Liver (tissue), 9 donors: ENCODE results near the gene IRAK3. TPM values are rescaled to one million over a fixed set of nuclear protein-coding genes. Genes with fewer than 3 reads are reported as not detected.

Experiments
- DNase-seq: peaks from one replicate; pipeline ENCODE4 v3.0.0-alpha.2; 2017; ENCODE audit warnings: low spot score
- H3K27ac ChIP-seq, 2 donors: one replicate each; pipeline ENCODE4 v1.7.0; 2013; ENCODE audit warnings: inconsistent platforms in 2 of 2, low read length in 2 of 2, control low read depth in 1 of 2, low read depth in 1 of 2, mild to moderate bottlenecking in 1 of 2
- H3K27me3 ChIP-seq, 4 donors: one replicate each; pipeline versions ENCODE4 v1.6.1 to v1.7.0; 2013; ENCODE audit warnings: low read length in 3 of 4, inconsistent platforms in 1 of 4, mild to moderate bottlenecking in 1 of 4, moderate library complexity in 1 of 4; ENCODE audit not compliant: control insufficient read depth in 4 of 4, insufficient read depth in 4 of 4
- H3K36me3 ChIP-seq, 4 donors: one replicate each; pipeline versions ENCODE4 v1.6.1 to v1.7.0; 2013; ENCODE audit warnings: low read length in 3 of 4, mild to moderate bottlenecking in 3 of 4, low read depth in 1 of 4, moderate library complexity in 1 of 4; ENCODE audit not compliant: control insufficient read depth in 4 of 4, insufficient read depth in 3 of 4
- H3K4me1 ChIP-seq, 4 donors: one replicate each; pipeline versions ENCODE4 v1.6.1 to v1.7.0; 2013; ENCODE audit warnings: low read length in 3 of 4, mild to moderate bottlenecking in 3 of 4, moderate library complexity in 1 of 4; ENCODE audit not compliant: control insufficient read depth in 4 of 4, insufficient read depth in 4 of 4
- H3K4me3 ChIP-seq, 3 donors: one replicate each; pipeline versions ENCODE4 v1.6.1 to v1.7.0; 2013; ENCODE audit warnings: low read length in 3 of 3, control low read depth in 1 of 3, low read depth in 1 of 3, mild to moderate bottlenecking in 1 of 3
- H3K9ac ChIP-seq, 2 donors: one replicate each; pipeline ENCODE4 v1.7.0; 2013; ENCODE audit warnings: low read length in 2 of 2, mild to moderate bottlenecking in 2 of 2, moderate library complexity in 2 of 2, control low read depth in 1 of 2, low read depth in 1 of 2
- H3K9me3 ChIP-seq, 4 donors: one replicate each; pipeline versions ENCODE4 v1.6.1 to v1.7.0; 2013; ENCODE audit warnings: low read length in 3 of 4; ENCODE audit not compliant: control insufficient read depth in 4 of 4
- ATF3 ChIP-seq: IDR thresholded peaks from 2 replicates; pipeline ENCODE4 v1.6.1; 2016; ENCODE audit warnings: antibody characterized with exemption
- EGR1 ChIP-seq, 2 donors: IDR thresholded peaks; 2 replicates each; pipeline ENCODE4 v1.6.1; 2016 to 2018; ENCODE audit warnings: antibody characterized with exemption in 2 of 2, low read depth in 2 of 2
- FOXA1 ChIP-seq: IDR thresholded peaks from 2 replicates; pipeline ENCODE4 v1.6.1; 2016; ENCODE audit warnings: antibody characterized with exemption
- FOXA2 ChIP-seq: IDR thresholded peaks from 2 replicates; pipeline ENCODE4 v1.6.1; 2016; ENCODE audit warnings: antibody characterized with exemption
- GABPA ChIP-seq, 2 donors: IDR thresholded peaks in 1 of 2; conservative IDR thresholded peaks in 1 of 2; 2 replicates each; pipeline ENCODE4 v1.6.1; 2016; ENCODE audit warnings: antibody characterized with exemption in 2 of 2, mild to moderate bottlenecking in 1 of 2, moderate library complexity in 1 of 2
- HNF4A ChIP-seq, 2 donors: conservative IDR thresholded peaks; 2 replicates each; pipeline ENCODE4 v1.6.1; 2016; ENCODE audit warnings: antibody characterized with exemption in 2 of 2, mild to moderate bottlenecking in 2 of 2
- HNF4G ChIP-seq: IDR thresholded peaks from 2 replicates; pipeline ENCODE4 v1.6.1; 2016; ENCODE audit warnings: antibody characterized with exemption
- JUND ChIP-seq, 2 donors: IDR thresholded peaks; 2 replicates each; pipeline ENCODE4 v1.6.1; 2016; ENCODE audit warnings: antibody characterized with exemption in 2 of 2
- MAX ChIP-seq: IDR thresholded peaks from 2 replicates; pipeline ENCODE4 v1.6.1; 2016; ENCODE audit warnings: antibody characterized with exemption
- NR2F2 ChIP-seq: IDR thresholded peaks from 2 replicates; pipeline ENCODE4 v1.6.1; 2016; ENCODE audit warnings: antibody characterized with exemption
- RAD21 ChIP-seq, 2 donors: IDR thresholded peaks; 2 replicates each; pipeline ENCODE4 v1.6.1; 2016; ENCODE audit warnings: antibody characterized with exemption in 2 of 2, mild to moderate bottlenecking in 2 of 2
- RXRA ChIP-seq, 2 donors: IDR thresholded peaks; 2 replicates each; pipeline ENCODE4 v1.6.1; 2017 to 2018; ENCODE audit warnings: antibody characterized with exemption in 2 of 2, mild to moderate bottlenecking in 1 of 2
- SP1 ChIP-seq: IDR thresholded peaks from 2 replicates; pipeline ENCODE4 v1.6.1; 2018; ENCODE audit warnings: antibody characterized with exemption, mild to moderate bottlenecking
- TAF1 ChIP-seq: conservative IDR thresholded peaks from 2 replicates; pipeline ENCODE4 v1.6.1; 2016; ENCODE audit warnings: antibody characterized with exemption, mild to moderate bottlenecking
- YY1 ChIP-seq: IDR thresholded peaks from 2 replicates; pipeline ENCODE4 v1.6.1; 2016; ENCODE audit warnings: antibody characterized with exemption, mild to moderate bottlenecking
- ZBTB33 ChIP-seq: IDR thresholded peaks from 2 replicates; pipeline ENCODE4 v1.6.1; 2016; ENCODE audit warnings: antibody characterized with exemption
- WGBS: extraction: QIAGEN DNeasy Blood & Tissue Kit; methylation state at CpG from one replicate; pipeline ENCODE4 v1.1.7; 2013; 5-methylcytosine and 5-hydroxymethylcytosine counted together
- polyA plus RNA-seq, 2 donors: library from polyadenylated mRNA; stranded (reverse) in 1 of 2; unstranded in 1 of 2; fragments of 200-250 nt in 1 of 2; fragments of >200 nt in 1 of 2; fragmentation: Nextera tagmentation in 1 of 2; extraction: Ambion mirVana in 1 of 2; gene quantifications; one replicate each; pipeline versions ENCODE4 v1.2.1 to v1.2.3, GENCODE V29; 2013 to 2015
- total RNA-seq, 2 donors: library from RNA; depleted of rRNA; stranded (reverse); fragments of >200 nt; gene quantifications; one replicate each; pipeline ENCODE4 v1.2.3, GENCODE V29; 2014
- TF ChIP-seq, protein P1 (sequence below): IDR thresholded peaks from 2 replicates; pipeline ENCODE4 v1.6.1; 2016; ENCODE audit warnings: antibody characterized with exemption, mild to moderate bottlenecking
- donor health status: healthy.
- donor health status: healthy.
- donor health status: healthy.
- donor health status: healthy.
- donor health status: healthy.

Gene IRAK3
- total and polyA plus RNA-seq, 4 donors = 1.1 to 8.6 (median 3.5) TPM

GRCh38 chr12:66297080-66297479 is 108.1 kb downstream of the IRAK3 start:
- no peaks in the 10 kb centered on the region for H3K9me3 ChIP-seq
- H3K4me1 ChIP-seq = peaks cover 0 to 6% (median 3%) of the 10 kb centered on the region in 4 donors
- H3K36me3 ChIP-seq = no peaks in the 10 kb centered on the region
- 68% methylated on average over 4 of the region's 4 CpGs for WGBS
- TF ChIP-seq RAD21 (IDR thresholded peaks at IDR 0.05) (no peak), TAF1 (no peak), EGR1 (IDR thresholded peaks at IDR 0.05; ENCODE audit: low read depth in 2 of 2) (no peak), ATF3 (no peak), HNF4G (no peak), GABPA (IDR thresholded peaks at IDR 0.05 in 1 of 2, conservative IDR thresholded peaks at IDR 0.05 in 1 of 2) (no peak), MAX (no peak), FOXA1 (no peak), HNF4A (conservative IDR thresholded peaks at IDR 0.05) (no peak), JUND (IDR thresholded peaks at IDR 0.05) (no peak), YY1 (no peak), SP1 (no peak), ZBTB33 (no peak), NR2F2 (no peak), RXRA (IDR thresholded peaks at IDR 0.05) (no peak)
- TF ChIP-seq, protein P1, sequence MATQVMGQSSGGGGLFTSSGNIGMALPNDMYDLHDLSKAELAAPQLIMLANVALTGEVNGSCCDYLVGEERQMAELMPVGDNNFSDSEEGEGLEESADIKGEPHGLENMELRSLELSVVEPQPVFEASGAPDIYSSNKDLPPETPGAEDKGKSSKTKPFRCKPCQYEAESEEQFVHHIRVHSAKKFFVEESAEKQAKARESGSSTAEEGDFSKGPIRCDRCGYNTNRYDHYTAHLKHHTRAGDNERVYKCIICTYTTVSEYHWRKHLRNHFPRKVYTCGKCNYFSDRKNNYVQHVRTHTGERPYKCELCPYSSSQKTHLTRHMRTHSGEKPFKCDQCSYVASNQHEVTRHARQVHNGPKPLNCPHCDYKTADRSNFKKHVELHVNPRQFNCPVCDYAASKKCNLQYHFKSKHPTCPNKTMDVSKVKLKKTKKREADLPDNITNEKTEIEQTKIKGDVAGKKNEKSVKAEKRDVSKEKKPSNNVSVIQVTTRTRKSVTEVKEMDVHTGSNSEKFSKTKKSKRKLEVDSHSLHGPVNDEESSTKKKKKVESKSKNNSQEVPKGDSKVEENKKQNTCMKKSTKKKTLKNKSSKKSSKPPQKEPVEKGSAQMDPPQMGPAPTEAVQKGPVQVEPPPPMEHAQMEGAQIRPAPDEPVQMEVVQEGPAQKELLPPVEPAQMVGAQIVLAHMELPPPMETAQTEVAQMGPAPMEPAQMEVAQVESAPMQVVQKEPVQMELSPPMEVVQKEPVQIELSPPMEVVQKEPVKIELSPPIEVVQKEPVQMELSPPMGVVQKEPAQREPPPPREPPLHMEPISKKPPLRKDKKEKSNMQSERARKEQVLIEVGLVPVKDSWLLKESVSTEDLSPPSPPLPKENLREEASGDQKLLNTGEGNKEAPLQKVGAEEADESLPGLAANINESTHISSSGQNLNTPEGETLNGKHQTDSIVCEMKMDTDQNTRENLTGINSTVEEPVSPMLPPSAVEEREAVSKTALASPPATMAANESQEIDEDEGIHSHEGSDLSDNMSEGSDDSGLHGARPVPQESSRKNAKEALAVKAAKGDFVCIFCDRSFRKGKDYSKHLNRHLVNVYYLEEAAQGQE = no peak
- no peak overlapping the region for H3K4me3 ChIP-seq
- no peak overlapping the region for H3K9ac ChIP-seq
- no peaks in the 10 kb centered on the region for H3K27me3 ChIP-seq
- DNase-seq = no peak
- H3K27ac ChIP-seq = no peak overlapping the region

DNA sequence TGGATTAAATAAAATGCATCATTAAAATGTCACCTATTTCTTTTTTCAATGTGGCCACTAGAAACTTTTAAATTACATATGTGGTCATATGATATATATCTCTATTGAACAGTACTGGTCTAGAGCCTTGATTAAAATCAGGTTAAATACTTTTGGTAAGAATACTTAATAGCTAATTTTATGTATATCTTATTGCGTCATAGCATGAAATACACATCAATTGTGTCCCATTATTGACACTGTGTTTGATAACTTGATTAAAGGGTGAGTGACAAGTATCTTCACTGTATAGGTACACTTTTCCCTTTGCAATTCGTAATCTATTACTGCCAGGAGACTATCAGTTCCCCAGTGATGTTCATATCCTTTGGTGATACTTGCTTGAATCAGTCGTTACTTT is 108.9 kb downstream of the IRAK3 start:
- no peak overlapping the region for H3K27ac ChIP-seq
- DNase-seq = no peak
- no peaks in the 10 kb centered on the region for H3K36me3 ChIP-seq
- no peaks in the 10 kb centered on the region for H3K9me3 ChIP-seq
- 82% methylated on average over 3 of the region's 3 CpGs for WGBS
- H3K4me1 ChIP-seq = peaks cover 0 to 6% (median 3%) of the 10 kb centered on the region in 4 donors
- no peaks in the 10 kb centered on the region for H3K27me3 ChIP-seq
- H3K4me3 ChIP-seq = no peak overlapping the region
- no peak overlapping the region for H3K9ac ChIP-seq
- TF ChIP-seq, protein P1 = no peak
- TF ChIP-seq YY1 = no peak
- TF ChIP-seq MAX = no peak
- no peak for TF ChIP-seq TAF1
- no peak for TF ChIP-seq FOXA2
- no peak for TF ChIP-seq ZBTB33
- TF ChIP-seq RAD21 (IDR thresholded peaks at IDR 0.05) = no peak
- no peak for TF ChIP-seq FOXA1
- no peak for TF ChIP-seq GABPA (IDR thresholded peaks at IDR 0.05 in 1 of 2, conservative IDR thresholded peaks at IDR 0.05 in 1 of 2)
- no peak for TF ChIP-seq EGR1 (IDR thresholded peaks at IDR 0.05; ENCODE audit: low read depth in 2 of 2)
- no peak for TF ChIP-seq NR2F2
- no peak for TF ChIP-seq SP1
- TF ChIP-seq HNF4A (conservative IDR thresholded peaks at IDR 0.05) = no peak
- TF ChIP-seq HNF4G = no peak
- TF ChIP-seq JUND (IDR thresholded peaks at IDR 0.05) = no peak
